ENCODE results near the gene CDH10. TPM values are rescaled to one million over a fixed set of nuclear protein-coding genes. Genes with fewer than 3 reads are reported as not detected.

The CDH10 gene
- total RNA-seq, 1 donor from 2014 or later: not detected

- Mint-ChIP-seq H3K27ac (ENCODE audit: unreplicated experiment) (no peak overlapping the region), H3K4me3 (ENCODE audit: unreplicated experiment) (no peak overlapping the region), H3K36me3 (ENCODE audit: low read depth) (no peaks in the 10 kb centered on the region), H3K4me1 (ENCODE audit: low read depth) (no peaks in the 10 kb centered on the region), H3K9me3 (ENCODE audit: low read depth) (no peaks in the 10 kb centered on the region), H3K27me3 (ENCODE audit: low read depth) (peaks cover 2% of the 10 kb centered on the region)
- DNase-seq (ENCODE audit: low spot score): no peak
- no peak for TF ChIP-seq CTCF (IDR thresholded peaks at IDR 0.05)
Measured at GRCh38 chr5:24598956-24599355, 45.8 kb downstream of the CDH10 start.

GRCh38 chr5:24595329-24595728 lies 49.4 kb downstream of the CDH10 start:
- Mint-ChIP-seq H3K27me3 (ENCODE audit: low read depth) (peaks cover 2% of the 10 kb centered on the region), H3K36me3 (ENCODE audit: low read depth) (no peaks in the 10 kb centered on the region), H3K4me3 (ENCODE audit: unreplicated experiment) (no peak overlapping the region), H3K27ac (ENCODE audit: unreplicated experiment) (no peak overlapping the region), H3K9me3 (ENCODE audit: low read depth) (no peaks in the 10 kb centered on the region), H3K4me1 (ENCODE audit: low read depth) (no peaks in the 10 kb centered on the region)
- no peak for TF ChIP-seq CTCF (IDR thresholded peaks at IDR 0.05)
- DNase-seq (ENCODE audit: low spot score): no peak

GRCh38 chr5:24591426-24591825 lies 53.4 kb downstream of the CDH10 start:
- TF ChIP-seq CTCF (IDR thresholded peaks at IDR 0.05): no peak
- Mint-ChIP-seq H3K27me3 (ENCODE audit: low read depth) (peaks cover 2% of the 10 kb centered on the region), H3K36me3 (ENCODE audit: low read depth) (no peaks in the 10 kb centered on the region), H3K9me3 (ENCODE audit: low read depth) (no peaks in the 10 kb centered on the region), H3K27ac (ENCODE audit: unreplicated experiment) (no peak overlapping the region), H3K4me3 (ENCODE audit: unreplicated experiment) (no peak overlapping the region), H3K4me1 (ENCODE audit: low read depth) (no peaks in the 10 kb centered on the region)
- DNase-seq (ENCODE audit: low spot score): no peak

GRCh38 chr5:24589566-24589965 lies 55.2 kb downstream of the CDH10 start:
- Mint-ChIP-seq H3K9me3 (ENCODE audit: low read depth) (no peaks in the 10 kb centered on the region), H3K27me3 (ENCODE audit: low read depth) (peaks cover 3% of the 10 kb centered on the region), H3K4me3 (ENCODE audit: unreplicated experiment) (no peak overlapping the region), H3K27ac (ENCODE audit: unreplicated experiment) (no peak overlapping the region), H3K4me1 (ENCODE audit: low read depth) (no peaks in the 10 kb centered on the region), H3K36me3 (ENCODE audit: low read depth) (no peaks in the 10 kb centered on the region)
- DNase-seq (ENCODE audit: low spot score): no peak
- no peak for TF ChIP-seq CTCF (IDR thresholded peaks at IDR 0.05)

GRCh38 chr5:24585751-24586150 lies 59.0 kb downstream of the CDH10 start:
- Mint-ChIP-seq H3K27ac (ENCODE audit: unreplicated experiment) (no peak overlapping the region), H3K27me3 (ENCODE audit: low read depth) (peaks cover 2% of the 10 kb centered on the region), H3K36me3 (ENCODE audit: low read depth) (no peaks in the 10 kb centered on the region), H3K9me3 (ENCODE audit: low read depth) (no peaks in the 10 kb centered on the region), H3K4me3 (ENCODE audit: unreplicated experiment) (no peak overlapping the region), H3K4me1 (ENCODE audit: low read depth) (no peaks in the 10 kb centered on the region)
- no peak for TF ChIP-seq CTCF (IDR thresholded peaks at IDR 0.05)
- no peak for DNase-seq (ENCODE audit: low spot score)
